Skeletal muscle satellite cell (primary cell): ENCODE results near the gene RASGRP4.

Experiments
- H3K27me3 ChIP-seq: 2 replicates; pipeline ENCODE4 v1.7.0; 2013; ENCODE audit warnings: low read length; ENCODE audit not compliant: control insufficient read depth, insufficient read depth
- H3K36me3 ChIP-seq: 2 replicates; pipeline ENCODE4 v1.7.0; 2013; ENCODE audit warnings: mild to moderate bottlenecking, control low read depth, low read length; ENCODE audit not compliant: insufficient read depth
- H3K4me1 ChIP-seq: 2 replicates; pipeline ENCODE4 v1.7.0; 2013; ENCODE audit warnings: low read length; ENCODE audit not compliant: control insufficient read depth, insufficient read depth
- H3K4me2 ChIP-seq: 2 replicates; pipeline ENCODE4 v1.7.0; 2013; ENCODE audit warnings: mild to moderate bottlenecking, low read length
- H3K4me3 ChIP-seq: 2 replicates; pipeline ENCODE4 v1.7.0; 2013; ENCODE audit warnings: low read length
- H3K9ac ChIP-seq: 2 replicates; pipeline ENCODE4 v1.7.0; 2013; ENCODE audit warnings: mild to moderate bottlenecking, low read depth, low read length, moderate library complexity
- H3K9me3 ChIP-seq: replicated peaks from 2 replicates; pipeline ENCODE4 v1.7.0; 2013; ENCODE audit warnings: mild to moderate bottlenecking, control low read depth, low read length

RASGRP4 gene

GRCh38 chr19:38399081-38399480 lies 26.9 kb downstream of the RASGRP4 start:
- Histone ChIP-seq H3K27me3 (no peaks in the 10 kb centered on the region), H3K4me2 (no peak overlapping the region), H3K4me1 (peaks cover 2% of the 10 kb centered on the region), H3K9me3 (no peaks in the 10 kb centered on the region), H3K9ac (no peak overlapping the region), H3K4me3 (no peak overlapping the region), H3K36me3 (peaks cover 17% of the 10 kb centered on the region)

- Histone ChIP-seq H3K9me3 (no peaks in the 10 kb centered on the region), H3K9ac (no peak overlapping the region), H3K4me1 (peaks cover 19% of the 10 kb centered on the region), H3K4me2 (no peak overlapping the region), H3K36me3 (peaks cover 30% of the 10 kb centered on the region), H3K27me3 (no peaks in the 10 kb centered on the region), H3K4me3 (no peak overlapping the region)
Measured at GRCh38 chr19:38395381-38396114, 30.5 kb downstream of the RASGRP4 start.

GRCh38 chr19:38394488-38394887 lies 31.5 kb downstream of the RASGRP4 start:
- H3K4me1 ChIP-seq, result peaks cover 26% of the 10 kb centered on the region
- H3K9me3 ChIP-seq, result no peaks in the 10 kb centered on the region
- no peak overlapping the region for H3K4me3 ChIP-seq
- H3K36me3 ChIP-seq, result peaks cover 30% of the 10 kb centered on the region
- no peaks in the 10 kb centered on the region for H3K27me3 ChIP-seq
- H3K9ac ChIP-seq, result no peak overlapping the region
- H3K4me2 ChIP-seq, result no peak overlapping the region

- H3K4me2 ChIP-seq, result peak overlapping the region; percentile 10
- H3K27me3 ChIP-seq, result no peaks in the 10 kb centered on the region
- no peak overlapping the region for H3K9ac ChIP-seq
- H3K4me1 ChIP-seq, result peaks cover 26% of the 10 kb centered on the region
- H3K36me3 ChIP-seq, result peaks cover 30% of the 10 kb centered on the region
- no peak overlapping the region for H3K4me3 ChIP-seq
- no peaks in the 10 kb centered on the region for H3K9me3 ChIP-seq
Measured at GRCh38 chr19:38392707-38393308, 33.2 kb downstream of the RASGRP4 start.

GRCh38 chr19:38391911-38392464 lies 34.0 kb downstream of the RASGRP4 start:
- no peaks in the 10 kb centered on the region for H3K27me3 ChIP-seq
- no peak overlapping the region for H3K4me2 ChIP-seq
- H3K4me3 ChIP-seq, result no peak overlapping the region
- no peaks in the 10 kb centered on the region for H3K9me3 ChIP-seq
- no peak overlapping the region for H3K9ac ChIP-seq
- H3K36me3 ChIP-seq, result peaks cover 30% of the 10 kb centered on the region
- H3K4me1 ChIP-seq, result peaks cover 31% of the 10 kb centered on the region

GRCh38 chr19:38389957-38390924 lies 35.8 kb downstream of the RASGRP4 start:
- Histone ChIP-seq H3K27me3 (no peaks in the 10 kb centered on the region), H3K36me3 (peaks cover 27% of the 10 kb centered on the region), H3K4me1 (peaks cover 37% of the 10 kb centered on the region), H3K4me2 (peak overlapping the region; percentile 98), H3K9me3 (no peaks in the 10 kb centered on the region), H3K9ac (peak overlapping the region; percentile 90), H3K4me3 (peak overlapping the region; percentile 67)

DNA sequence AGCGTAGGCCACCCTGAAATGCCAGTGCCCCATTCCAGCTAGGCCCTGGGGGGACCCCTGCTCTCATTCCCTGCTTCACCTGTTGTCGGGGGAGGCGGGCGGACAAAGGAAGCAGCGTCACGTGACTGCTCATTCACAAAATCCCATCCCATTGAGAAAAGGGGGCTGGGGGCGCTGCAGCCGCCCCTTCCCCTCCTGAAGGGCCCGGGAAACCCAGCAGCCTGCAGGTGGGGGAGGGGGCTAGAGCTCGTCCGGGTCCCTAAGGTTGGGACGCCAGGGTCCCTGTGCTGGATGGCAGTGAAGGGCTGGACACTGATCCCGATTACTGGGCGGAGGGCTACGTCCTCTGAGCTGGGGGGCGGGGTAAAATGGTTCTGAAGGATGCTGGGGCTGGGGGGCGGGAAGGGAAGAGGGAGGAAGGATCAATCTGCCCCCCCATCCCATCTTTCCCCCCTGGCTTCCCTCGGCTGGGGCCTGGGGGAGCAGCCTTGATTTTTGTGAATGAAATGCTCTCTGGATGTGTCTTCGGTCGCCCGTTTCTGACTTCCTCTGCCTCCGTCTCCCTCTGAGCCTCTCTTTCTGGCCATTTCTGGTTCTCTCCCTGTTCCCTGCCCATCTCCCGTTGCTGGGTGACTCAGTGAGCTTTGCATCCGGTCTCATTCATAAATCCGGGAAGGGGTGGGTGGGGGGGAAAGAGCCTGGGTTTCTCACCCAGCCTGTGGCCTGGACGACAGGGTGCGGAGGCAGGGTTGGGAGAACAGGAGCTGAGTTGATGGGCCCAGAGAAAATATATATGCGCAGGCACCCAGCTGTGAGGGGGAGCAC lies 36.7 kb downstream of the RASGRP4 start:
- peak overlapping the region; percentile 90 for H3K9ac ChIP-seq
- no peaks in the 10 kb centered on the region for H3K27me3 ChIP-seq
- peaks cover 37% of the 10 kb centered on the region for H3K4me1 ChIP-seq
- peak overlapping the region; percentile 88 for H3K4me3 ChIP-seq
- peak overlapping the region; percentile 98 for H3K4me2 ChIP-seq
- peaks cover 31% of the 10 kb centered on the region for H3K36me3 ChIP-seq
- no peaks in the 10 kb centered on the region for H3K9me3 ChIP-seq

DNA sequence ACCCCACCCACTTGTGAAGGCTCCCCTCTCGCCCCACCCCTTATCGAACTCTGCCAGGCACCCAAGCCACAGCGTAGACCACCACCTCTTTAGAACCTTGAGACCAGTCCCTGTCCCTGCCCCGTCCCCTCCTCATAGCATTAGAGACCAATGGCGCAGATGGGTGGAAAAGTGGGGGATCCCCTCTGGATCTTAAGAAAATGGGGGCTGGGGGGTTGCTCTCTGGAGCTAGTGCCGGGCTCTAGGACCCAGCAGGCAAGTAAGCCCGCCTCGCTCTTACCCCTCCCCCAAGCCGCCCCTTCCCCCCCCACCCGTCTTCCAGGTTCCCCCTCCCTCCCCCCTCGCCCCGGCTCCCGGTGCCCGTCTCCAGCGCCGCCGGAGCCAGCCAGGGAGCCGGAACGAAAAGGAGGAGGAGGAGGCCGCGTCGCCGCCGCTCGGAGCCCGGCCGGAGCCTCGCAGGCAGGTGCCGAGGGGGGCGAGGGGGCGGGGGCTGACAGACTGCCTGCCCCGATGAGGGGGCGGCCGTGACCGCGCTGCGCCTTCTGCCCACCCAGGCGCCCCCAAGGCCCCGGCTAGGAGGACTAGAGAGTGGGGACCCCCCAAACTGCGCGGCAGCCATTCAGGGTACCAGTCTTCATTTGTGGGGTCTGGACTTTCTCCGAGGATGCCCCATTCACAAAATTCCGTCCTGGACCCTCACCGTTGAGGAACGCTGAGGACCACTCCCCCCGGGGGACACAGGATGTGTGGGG lies 37.5 kb downstream of the RASGRP4 start, which contains the start of gene SPRED3:
Gene SPRED3, plus strand, starts transcription at position 349 of the 752 bp plus-strand sequence. CDS start 1,606 bp downstream, outside the sequence.
- peak within 1 kb of the TSS; percentile 88 for H3K4me3 ChIP-seq
- H3K4me2 ChIP-seq, result peak within 1 kb of the TSS; percentile 98
- no peaks in the 10 kb centered on the region for H3K27me3 ChIP-seq
- no peaks in the 10 kb centered on the region for H3K9me3 ChIP-seq
- H3K4me1 ChIP-seq, result peaks cover 37% of the 10 kb centered on the region
- H3K9ac ChIP-seq, result peak within 1 kb of the TSS; percentile 90
- H3K36me3 ChIP-seq, result peaks cover 31% of the 10 kb centered on the region

- no peaks in the 10 kb centered on the region for H3K27me3 ChIP-seq
- peaks cover 34% of the 10 kb centered on the region for H3K4me1 ChIP-seq
Measured at GRCh38 chr19:38387550-38388348, 38.3 kb downstream of the RASGRP4 start, which contains the start of gene GGN. Gene GGN (minus strand): TSS chr19:38388034. CDS start chr19:38387261, 773 bp downstream.

More at GRCh38 chr19:38387550-38388348, 38.3 kb downstream of the RASGRP4 start, which contains the start of gene GGN:
- H3K4me2 ChIP-seq, result peak within 1 kb of the TSS; percentile 98
- H3K4me3 ChIP-seq, result peak within 1 kb of the TSS; percentile 88
- H3K9ac ChIP-seq, result peak within 1 kb of the TSS; percentile 90
- no peaks in the 10 kb centered on the region for H3K9me3 ChIP-seq
- H3K36me3 ChIP-seq, result peaks cover 37% of the 10 kb centered on the region
